ENCODE data around the gene PLEKHA7.

PLEKHA7 gene

GRCh38 chr11:16767957-16768356 lies 246.3 kb downstream of the PLEKHA7 start:
- DNase-seq: no peak

- no peak for DNase-seq
These were observed 247.1 kb downstream of the PLEKHA7 start for GRCh38 chr11:16767137-16767536.

GRCh38 chr11:16764888-16765287 lies 249.3 kb downstream of the PLEKHA7 start:
- no peak for DNase-seq

- DNase-seq: no peak
These were observed 250.5 kb downstream of the PLEKHA7 start for GRCh38 chr11:16763746-16764145.

GRCh38 chr11:16759857-16760508 lies 254.2 kb downstream of the PLEKHA7 start:
- no peak for DNase-seq

GRCh38 chr11:16758382-16759024 lies 255.7 kb downstream of the PLEKHA7 start:
- DNase-seq: no peak

GRCh38 chr11:16750417-16750816 lies 263.8 kb downstream of the PLEKHA7 start:
- DNase-seq: no peak

- no peak for DNase-seq
These were observed 264.5 kb downstream of the PLEKHA7 start for GRCh38 chr11:16749666-16750065.

GRCh38 chr11:16749092-16749491 lies 265.1 kb downstream of the PLEKHA7 start:
- DNase-seq: no peak

GRCh38 chr11:16745950-16746605 lies 268.1 kb downstream of the PLEKHA7 start:
- DNase-seq: no peak

- DNase-seq: no peak
These were observed 270.0 kb downstream of the PLEKHA7 start for GRCh38 chr11:16744128-16744725.

GRCh38 chr11:16743478-16743877 lies 270.7 kb downstream of the PLEKHA7 start:
- no peak for DNase-seq

GRCh38 chr11:16741473-16741872 lies 272.7 kb downstream of the PLEKHA7 start:
- no peak for DNase-seq

- DNase-seq: no peak
These were observed 275.0 kb downstream of the PLEKHA7 start for GRCh38 chr11:16738947-16739815.

- peak; percentile 94 for DNase-seq
These were observed 275.8 kb downstream of the PLEKHA7 start, which contains the start of gene C11orf58 for GRCh38 chr11:16738193-16738946. C11orf58 (plus strand) TSS chr11:16738647; CDS start chr11:16738779, 132 bp downstream.

- DNase-seq: no peak
These were observed 276.4 kb downstream of the PLEKHA7 start for GRCh38 chr11:16737818-16738192.

All from NCI-H226 (cell line).